Activated CD8-positive, alpha-beta T cell treated with anti-CD3 and anti-CD28 coated beads, Interleukin-2, amount 10 ng/mL, durations not matched to agents 7 days and 5 days (primary cell): ENCODE data around the gene RASGEF1B. TPM values are rescaled to one million over a fixed set of nuclear protein-coding genes. Genes with fewer than 3 reads are reported as not detected.
A peak's percentile ranks its signal among the peaks of the same experiment; 100 is the strongest.

Experiments used
- ATAC-seq: fragments of 150-1000 bp; cut with Tn5 transposase; one replicate; pipeline ENCODE4 v1.10.0; 2021; ENCODE audit warnings: moderate library complexity
- CTCF ChIA-PET: fragments of 350-600 bp; sonication (Branson Sonifier 250); formaldehyde crosslinking; loops from one replicate; lab custom pipeline; 2021; ENCODE audit warnings: antibody characterized with exemption; lab: Charles Lee
- POLR2A ChIA-PET: fragments of 350-600 bp; sonication (Branson Sonifier 250); formaldehyde crosslinking; loops from one replicate; lab custom pipeline; 2021; ENCODE audit warnings: antibody characterized with exemption; lab: Charles Lee
- DNase-seq: peaks from one replicate; pipeline ENCODE4 v3.0.0-alpha.2; 2020
- H3K27ac Mint-ChIP-seq: one replicate; pipeline ENCODE4 v1.8.0; 2021; ENCODE audit warnings: mild to moderate bottlenecking, mixed read lengths
- H3K27me3 Mint-ChIP-seq: one replicate; pipeline ENCODE4 v1.8.0; 2021; ENCODE audit warnings: low read depth, mixed read lengths
- H3K36me3 Mint-ChIP-seq: one replicate; pipeline ENCODE4 v1.8.0; 2021; ENCODE audit warnings: low read depth, mixed read lengths
- H3K4me1 Mint-ChIP-seq: one replicate; pipeline ENCODE4 v1.8.0; 2021; ENCODE audit warnings: low read depth, mixed read lengths
- H3K4me3 Mint-ChIP-seq: one replicate; pipeline ENCODE4 v1.8.0; 2021; ENCODE audit warnings: mild to moderate bottlenecking, mixed read lengths
- H3K9me3 Mint-ChIP-seq: one replicate; pipeline ENCODE4 v1.8.0; 2022; ENCODE audit warnings: mixed read lengths; ENCODE audit not compliant: insufficient read depth
- total RNA-seq, 2 experiments: library from RNA; stranded (reverse); gene quantifications; one replicate each; pipeline ENCODE4 v1.2.3, GENCODE V29; 2021

The RASGEF1B gene
- total RNA-seq, 2 experiments from 2014 or later: 2.0 to 2.4 TPM

DNA sequence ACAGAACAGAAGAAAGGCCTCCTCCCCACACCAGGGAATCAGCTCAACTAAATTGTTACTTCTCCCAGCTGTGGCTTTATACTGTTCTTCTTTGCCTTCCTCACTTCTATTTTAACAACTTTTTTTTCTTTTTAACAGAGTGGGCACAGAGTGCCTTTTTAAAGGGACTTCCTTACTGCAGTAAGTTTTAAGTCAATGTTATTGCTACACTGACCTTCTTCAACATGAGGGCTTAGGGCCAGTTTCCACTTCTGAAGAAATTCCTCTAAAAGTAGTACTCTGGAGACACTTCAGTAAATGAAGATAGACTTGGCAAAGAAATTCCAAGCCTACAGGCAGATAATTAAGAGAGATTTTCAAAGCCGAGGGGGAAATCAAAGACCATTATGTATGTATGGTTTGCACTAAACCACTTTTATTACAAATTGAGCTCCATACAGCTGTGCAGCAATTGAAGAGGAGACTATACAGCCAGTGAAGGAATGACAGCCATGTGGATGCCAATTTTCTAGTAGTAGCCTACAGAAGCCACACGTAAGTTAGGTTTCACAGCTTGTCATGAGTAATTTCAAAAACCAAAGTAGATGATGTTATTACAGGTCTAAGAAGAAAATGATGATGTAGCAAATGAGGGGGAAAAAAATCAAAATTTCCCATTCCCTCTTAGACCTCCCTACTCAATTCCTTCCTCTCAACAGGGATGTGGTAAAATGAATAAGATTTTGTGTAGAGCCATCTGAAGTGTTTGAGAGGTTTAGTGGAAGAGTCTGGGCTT, 36.9 kb upstream of the RASGEF1B start:
- POLR2A ChIA-PET: interaction anchor here (0.5 to 2.5 kb wide), 2 partner anchors 36 to 44 kb away, joined by 3 to 7 read pairs; partner anchors contain the start of gene RASGEF1B
- CTCF ChIA-PET: interaction anchor here (0.9 to 2.2 kb wide), 4 partner anchors 11 to 41 kb away, joined by 3 to 7 read pairs (median 5); partner anchors contain the start of gene RASGEF1B
- Mint-ChIP-seq H3K4me3 (no peak overlapping the region), H3K27ac (no peak overlapping the region), H3K9me3 (no peaks in the 10 kb centered on the region), H3K36me3 (no peaks in the 10 kb centered on the region), H3K4me1 (peaks cover 51% of the 10 kb centered on the region), H3K27me3 (peaks cover 3% of the 10 kb centered on the region)
- no peak for DNase-seq
- no peak for ATAC-seq

DNA sequence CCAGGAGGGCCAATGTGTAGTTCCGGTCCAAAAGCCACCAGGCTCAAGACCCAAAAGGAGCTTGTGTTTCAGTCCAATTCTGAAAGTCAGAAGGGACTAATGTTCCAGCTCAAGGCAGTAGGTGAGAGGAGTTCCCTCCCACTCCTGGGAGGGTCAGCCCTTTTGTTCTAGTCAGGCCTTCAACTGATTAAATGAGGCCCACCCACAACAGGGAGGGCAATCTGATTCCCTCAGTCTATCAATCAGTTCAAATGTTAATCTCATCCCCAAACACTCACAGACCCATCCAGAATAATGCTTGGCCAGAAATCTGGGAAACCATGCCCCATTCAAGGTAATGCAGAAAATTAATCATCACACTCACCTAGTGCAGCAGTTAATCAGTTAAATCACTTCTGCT, 35.8 kb upstream of the RASGEF1B start:
- peaks cover 41% of the 10 kb centered on the region for H3K4me1 Mint-ChIP-seq

DNA sequence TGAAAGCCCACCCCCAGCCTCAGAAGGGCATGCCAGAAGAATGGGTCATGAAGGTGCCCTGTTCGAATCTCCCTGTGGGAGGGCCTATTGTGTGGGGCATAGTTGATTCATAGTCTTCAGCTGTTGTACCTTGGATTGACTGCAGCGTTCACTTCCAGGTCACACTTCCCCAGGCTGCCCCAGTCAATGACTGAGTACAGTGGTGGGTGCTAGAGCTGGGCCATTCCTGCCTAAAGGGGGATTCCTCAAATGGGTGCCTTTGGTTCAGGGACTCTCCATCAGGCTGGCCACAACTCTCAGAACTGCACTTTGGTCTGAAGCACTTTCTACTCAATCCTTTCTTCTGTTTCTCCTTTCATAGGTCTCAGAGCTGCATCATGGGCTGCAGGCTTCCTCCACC, 35.0 kb upstream of the RASGEF1B start:
- DNase-seq (no peak), ATAC-seq (no peak)
- H3K27me3 Mint-ChIP-seq: peaks cover 3% of the 10 kb centered on the region
- no peak overlapping the region for H3K4me3 Mint-ChIP-seq
- peaks cover 40% of the 10 kb centered on the region for H3K4me1 Mint-ChIP-seq
- H3K27ac Mint-ChIP-seq: no peak overlapping the region
- no peaks in the 10 kb centered on the region for H3K9me3 Mint-ChIP-seq
- CTCF ChIA-PET: interaction anchor here (1.2 to 1.8 kb wide), 3 partner anchors 34 to 39 kb away, joined by 5 to 12 read pairs (median 5); partner anchors contain the start of gene RASGEF1B
- H3K36me3 Mint-ChIP-seq: no peaks in the 10 kb centered on the region
- POLR2A ChIA-PET: interaction anchor here (0.6 to 1.1 kb wide), 2 partner anchors 35 to 44 kb away, joined by 3 read pairs; partner anchors contain the start of gene RASGEF1B

More for the DNA sequence above, 35.8 kb upstream of the RASGEF1B start:
- ATAC-seq (no peak), DNase-seq (no peak)
- ChIA-PET CTCF (interaction anchor here (1.2 to 1.5 kb wide), 2 partner anchors 35 to 40 kb away, joined by 5 read pairs; partner anchors contain the start of gene RASGEF1B), POLR2A (interaction anchor here (0.5 kb wide), 1 partner anchor 22 kb away, joined by 4 read pairs; no protein-coding TSS in a partner anchor)
- no peaks in the 10 kb centered on the region for H3K36me3 Mint-ChIP-seq
- no peak overlapping the region for H3K27ac Mint-ChIP-seq
- H3K9me3 Mint-ChIP-seq: no peaks in the 10 kb centered on the region
- no peak overlapping the region for H3K4me3 Mint-ChIP-seq
- peaks cover 3% of the 10 kb centered on the region for H3K27me3 Mint-ChIP-seq

DNA sequence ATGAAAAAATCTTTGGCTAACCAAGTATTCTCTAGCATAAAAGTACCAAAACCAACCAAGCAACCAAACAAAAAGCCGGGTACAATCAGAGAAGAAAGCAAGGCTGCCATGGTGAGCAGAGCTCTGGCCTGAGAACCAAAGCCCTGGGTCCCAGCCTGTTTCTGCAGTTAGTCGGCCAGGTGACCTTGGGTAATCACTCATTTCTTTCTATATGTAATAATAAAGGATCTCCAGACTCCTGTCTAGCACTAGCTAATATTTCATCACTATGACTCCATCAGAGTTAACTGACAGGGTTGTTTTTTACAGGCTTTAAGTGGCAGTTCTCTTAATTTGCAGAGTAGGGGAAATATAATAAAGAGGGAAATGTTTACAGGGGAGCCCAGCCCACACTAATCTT, 34.0 kb upstream of the RASGEF1B start:
- DNase-seq (no peak), ATAC-seq (no peak)
- POLR2A ChIA-PET: interaction anchor here (1.1 to 1.4 kb wide), 3 partner anchors 34 to 35 kb away, joined by 3 to 7 read pairs (median 4); partner anchors contain the start of gene RASGEF1B
- peaks cover 40% of the 10 kb centered on the region for H3K4me1 Mint-ChIP-seq
- H3K4me3 Mint-ChIP-seq: peak overlapping the region; percentile 37
- peak overlapping the region; percentile 83 for H3K27ac Mint-ChIP-seq
- H3K27me3 Mint-ChIP-seq: peaks cover 3% of the 10 kb centered on the region
- H3K36me3 Mint-ChIP-seq: no peaks in the 10 kb centered on the region
- H3K9me3 Mint-ChIP-seq: no peaks in the 10 kb centered on the region
- CTCF ChIA-PET: interaction anchor here (0.7 to 1.8 kb wide), 10 partner anchors 9 to 148 kb away, joined by 3 to 12 read pairs (median 4); partner anchors contain the start of gene RASGEF1B

DNA sequence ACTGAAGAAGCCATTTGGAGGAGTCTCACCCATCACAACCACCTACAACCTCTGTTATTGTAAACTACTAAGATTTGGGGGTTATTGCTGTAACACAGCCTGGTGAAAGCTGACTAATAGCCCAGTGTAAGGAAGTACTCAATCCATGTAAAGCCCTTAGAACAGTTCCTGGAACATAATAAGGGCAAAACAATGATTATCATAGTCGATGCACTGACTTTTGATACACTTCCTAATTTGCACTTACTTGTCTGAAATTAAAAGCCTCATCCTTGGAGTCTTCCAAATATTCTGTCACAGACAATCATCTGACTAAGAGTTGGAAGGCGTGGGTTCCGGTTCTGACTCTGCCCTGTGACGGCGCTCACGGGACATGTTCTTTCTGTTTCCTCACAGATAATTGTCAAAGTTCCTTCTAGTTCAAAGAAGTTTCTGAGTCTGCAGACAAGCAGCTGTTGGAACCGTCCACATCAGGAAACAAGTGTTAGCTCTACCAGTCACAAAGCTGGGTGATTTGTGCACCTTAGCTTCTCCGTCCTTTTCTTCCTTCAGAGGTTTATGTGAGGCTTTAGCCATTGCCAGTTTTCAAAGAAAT, 33.4 kb upstream of the RASGEF1B start:
- CTCF ChIA-PET: interaction anchor here (0.7 to 1.8 kb wide), 9 partner anchors 9 to 35 kb away, joined by 3 to 12 read pairs (median 5); partner anchors contain the start of gene RASGEF1B
- peak; percentile 85 for ATAC-seq

DNA sequence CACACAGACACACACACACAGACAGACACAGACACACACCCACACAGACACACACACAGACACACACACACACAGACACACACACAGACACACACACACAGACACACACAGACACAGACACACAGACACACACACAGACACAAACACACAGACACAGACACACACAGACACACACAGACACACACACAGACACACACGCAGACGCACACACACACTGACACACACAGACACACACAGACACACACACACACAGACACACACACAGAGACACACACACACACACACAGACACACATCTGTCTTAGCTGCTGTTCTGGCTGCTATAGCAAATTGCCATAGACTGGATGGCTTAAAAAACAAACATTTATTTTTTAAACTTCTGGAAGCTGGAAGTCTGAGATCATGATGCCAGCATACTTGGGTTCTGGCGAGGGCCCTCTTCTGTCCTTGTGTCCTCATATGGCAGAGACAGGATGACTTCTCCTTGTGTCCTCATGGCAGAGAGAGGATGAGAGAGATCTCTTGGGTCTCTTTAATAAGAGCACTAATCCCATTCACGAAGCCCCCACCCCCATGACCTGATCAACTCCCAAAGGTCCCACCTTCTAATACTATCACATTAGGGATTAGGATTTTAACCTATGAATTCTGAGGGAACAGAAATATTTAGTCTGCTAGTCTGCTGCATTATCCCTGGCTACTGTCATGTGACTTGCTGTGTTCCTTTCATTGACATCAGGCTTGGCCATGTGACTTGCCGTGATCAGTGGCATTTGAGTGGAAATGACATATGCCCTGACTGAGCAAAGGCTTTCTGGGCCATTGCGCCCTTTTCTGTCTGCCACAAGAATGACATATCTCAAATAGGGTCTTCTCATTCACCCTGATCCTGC, 32.7 kb upstream of the RASGEF1B start:
- peak overlapping the region; percentile 60 for H3K27ac Mint-ChIP-seq
- no peaks in the 10 kb centered on the region for H3K36me3 Mint-ChIP-seq
- peak; percentile 27 for DNase-seq
- no peak overlapping the region for H3K4me3 Mint-ChIP-seq
- ATAC-seq: peak; percentile 21
- ChIA-PET POLR2A (interaction anchor here (1.3 to 1.6 kb wide), 2 partner anchors 33 kb away, joined by 4 to 7 read pairs; partner anchors contain the start of gene RASGEF1B), CTCF (interaction anchor here (1.0 to 3.9 kb wide), 7 partner anchors 9 to 37 kb away, joined by 4 to 14 read pairs (median 5); partner anchors contain the start of gene RASGEF1B)
- peaks cover 37% of the 10 kb centered on the region for H3K4me1 Mint-ChIP-seq
- H3K9me3 Mint-ChIP-seq: no peaks in the 10 kb centered on the region
- peaks cover 3% of the 10 kb centered on the region for H3K27me3 Mint-ChIP-seq

More for the DNA sequence above, 33.4 kb upstream of the RASGEF1B start:
- Mint-ChIP-seq H3K9me3 (no peaks in the 10 kb centered on the region), H3K36me3 (no peaks in the 10 kb centered on the region), H3K4me1 (peaks cover 37% of the 10 kb centered on the region), H3K27ac (peak overlapping the region; percentile 83), H3K27me3 (peaks cover 3% of the 10 kb centered on the region), H3K4me3 (peak overlapping the region; percentile 37)
- peak; percentile 72 for DNase-seq
- POLR2A ChIA-PET: interaction anchor here (1.3 to 1.4 kb wide), 2 partner anchors 34 to 35 kb away, joined by 4 to 7 read pairs; partner anchors contain the start of gene RASGEF1B

DNA sequence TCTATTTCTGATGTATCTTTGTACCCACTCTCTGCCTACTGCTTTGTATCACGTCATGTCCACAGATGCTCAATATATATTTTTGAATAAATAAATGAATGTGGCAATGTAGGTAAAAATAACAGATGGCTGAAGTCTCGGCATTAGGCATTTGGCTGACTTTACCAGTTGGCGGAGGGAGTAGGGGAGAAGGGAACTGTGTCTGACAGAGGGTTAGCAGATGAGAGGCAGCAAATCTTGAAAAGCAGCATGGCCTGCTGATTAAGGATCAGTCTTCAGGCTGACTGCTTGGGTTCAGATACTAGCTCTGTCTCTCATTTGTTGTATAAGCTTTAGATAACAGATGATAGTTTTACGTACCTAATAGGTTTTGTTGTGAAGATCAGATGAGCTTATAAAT, 31.9 kb upstream of the RASGEF1B start:
- Mint-ChIP-seq H3K9me3 (no peaks in the 10 kb centered on the region), H3K27me3 (peaks cover 3% of the 10 kb centered on the region), H3K36me3 (no peaks in the 10 kb centered on the region), H3K27ac (no peak overlapping the region), H3K4me3 (no peak overlapping the region), H3K4me1 (peaks cover 29% of the 10 kb centered on the region)
- ChIA-PET CTCF (interaction anchor here (3.9 kb wide), 1 partner anchor 36 kb away, joined by 14 read pairs; no protein-coding TSS in a partner anchor), POLR2A (interaction anchor here (1.6 kb wide), 1 partner anchor 32 kb away, joined by 4 read pairs; the partner anchor contains the start of gene RASGEF1B)
- DNase-seq (no peak), ATAC-seq (no peak)

DNA sequence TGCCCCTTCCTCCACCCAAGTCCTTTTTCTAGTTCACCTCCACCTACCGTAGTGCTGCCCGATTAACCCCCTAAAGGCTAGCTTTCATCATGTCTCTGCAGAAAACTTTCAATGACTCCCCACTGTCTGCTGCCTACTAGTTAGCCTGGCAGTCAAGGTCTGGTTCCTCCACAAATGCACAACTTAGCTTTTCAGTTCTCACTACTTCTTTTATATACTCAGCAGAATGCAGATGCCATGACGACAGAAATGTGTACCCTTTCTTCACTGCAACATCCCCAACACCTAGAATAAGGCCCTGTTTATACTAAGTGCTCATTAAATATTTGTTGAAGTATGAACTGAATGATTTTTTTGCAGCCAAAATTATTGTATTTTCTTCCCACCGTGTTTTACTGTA, 30.9 kb upstream of the RASGEF1B start:
- ATAC-seq (no peak), DNase-seq (no peak)
- ChIA-PET POLR2A (interaction anchor here (1.6 kb wide), 1 partner anchor 31 kb away, joined by 4 read pairs; the partner anchor contains the start of gene RASGEF1B), CTCF (interaction anchor here (1.3 to 3.9 kb wide), 3 partner anchors 35 to 783 kb away, joined by 3 to 14 read pairs (median 4); no protein-coding TSS in a partner anchor)
- Mint-ChIP-seq H3K4me1 (peaks cover 26% of the 10 kb centered on the region), H3K36me3 (no peaks in the 10 kb centered on the region), H3K9me3 (no peaks in the 10 kb centered on the region), H3K27ac (no peak overlapping the region), H3K27me3 (peaks cover 3% of the 10 kb centered on the region), H3K4me3 (no peak overlapping the region)

DNA sequence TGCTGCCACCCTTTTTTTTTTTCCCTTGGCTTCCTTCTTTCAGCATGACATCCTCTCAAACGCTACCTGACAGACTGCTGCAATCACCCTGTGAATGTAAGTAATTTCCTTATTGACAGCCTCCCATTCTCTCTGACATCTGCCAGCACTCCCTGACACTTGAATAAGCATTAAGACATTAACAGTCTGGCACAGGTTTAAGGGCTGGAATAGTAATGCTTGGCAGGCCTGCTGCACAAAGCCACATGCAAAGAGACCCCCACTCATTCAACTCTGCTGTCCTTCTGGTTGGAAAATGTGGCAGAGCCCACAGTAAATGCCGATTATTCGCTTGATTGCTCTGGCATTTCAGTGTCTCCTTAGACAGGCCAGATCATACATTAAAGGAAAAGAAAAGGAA, 28.1 kb upstream of the RASGEF1B start:
- ChIA-PET POLR2A (no interaction called here), CTCF (interaction anchor here (1.3 kb wide), 1 partner anchor 28 kb away, joined by 5 read pairs; the partner anchor contains the start of gene RASGEF1B)
- Mint-ChIP-seq H3K9me3 (peaks cover 5% of the 10 kb centered on the region), H3K27me3 (peaks cover 3% of the 10 kb centered on the region), H3K4me1 (peaks cover 16% of the 10 kb centered on the region), H3K4me3 (no peak overlapping the region), H3K36me3 (peaks cover 4% of the 10 kb centered on the region), H3K27ac (peak overlapping the region; percentile 15)
- no peak for DNase-seq
- ATAC-seq: no peak

DNA sequence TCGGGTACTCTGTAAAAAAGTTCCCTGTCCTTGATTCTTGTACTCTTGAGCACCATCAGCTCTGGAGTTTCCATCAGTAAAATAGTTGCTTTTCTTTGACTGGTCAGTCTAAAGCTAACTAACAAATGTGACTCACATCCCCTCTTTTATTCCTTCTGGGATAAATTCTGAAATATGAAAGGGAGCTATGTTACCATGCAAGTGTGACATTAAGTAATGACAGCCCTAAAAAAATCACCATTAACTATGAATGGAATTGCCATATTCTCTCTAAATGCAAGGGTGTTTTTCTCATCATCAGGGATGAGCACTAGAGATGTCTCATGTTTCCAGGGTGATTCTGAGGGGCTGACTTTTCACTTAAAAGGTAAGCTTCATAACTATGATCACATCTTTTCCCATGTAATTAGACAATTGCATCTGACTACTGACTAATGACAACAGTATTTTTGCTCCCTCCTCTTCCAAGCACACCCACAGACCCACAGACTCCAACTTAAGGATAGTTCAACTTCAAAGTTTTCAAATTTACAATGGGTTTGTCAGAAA, 26.9 kb upstream of the RASGEF1B start:
- Mint-ChIP-seq H3K9me3 (peaks cover 5% of the 10 kb centered on the region), H3K27me3 (no peaks in the 10 kb centered on the region), H3K36me3 (peaks cover 4% of the 10 kb centered on the region), H3K4me1 (peaks cover 20% of the 10 kb centered on the region), H3K27ac (no peak overlapping the region), H3K4me3 (no peak overlapping the region)
- no peak for DNase-seq
- ChIA-PET POLR2A (no interaction called here), CTCF (interaction anchor here (0.6 to 1.9 kb wide), 4 partner anchors 26 to 92 kb away, joined by 3 to 6 read pairs (median 4); partner anchors contain the start of gene RASGEF1B)
- ATAC-seq: no peak
